Aorta (tissue), 5 donors: Measurements from ENCODE around the gene MAP2K5. TPM values are rescaled to one million over a fixed set of nuclear protein-coding genes. Genes with fewer than 3 reads are reported as not detected.

Source experiments
- ATAC-seq: fragments of 200-7000 bp; cut with Tn5 transposase; one replicate; pipeline ENCODE4 v1.9.1; 2022; ENCODE audit warnings: moderate library complexity; ENCODE audit not compliant: low FRiP score
- DNase-seq, 2 donors: peaks; one replicate each; pipeline ENCODE4 v3.0.0-alpha.2; 2020
- H3K27ac ChIP-seq, 2 donors: one replicate each; pipeline ENCODE4 v1.5.1; 2013; ENCODE audit warnings: low read length in 2 of 2, mild to moderate bottlenecking in 2 of 2, moderate library complexity in 2 of 2, control low read depth in 1 of 2, inconsistent platforms in 1 of 2, low read depth in 1 of 2
- H3K27me3 ChIP-seq, 2 donors: one replicate each; pipeline ENCODE4 v1.6.1; 2013; ENCODE audit warnings: control low read depth in 1 of 2, low read length in 1 of 2, mild to moderate bottlenecking in 1 of 2, moderate library complexity in 1 of 2; ENCODE audit not compliant: insufficient read depth in 2 of 2, control insufficient read depth in 1 of 2
- H3K36me3 ChIP-seq, 2 donors: one replicate each; pipeline ENCODE4 v1.6.1; 2013; ENCODE audit warnings: control low read depth in 1 of 2, low read length in 1 of 2, mild to moderate bottlenecking in 1 of 2; ENCODE audit not compliant: insufficient read depth in 2 of 2, control insufficient read depth in 1 of 2
- H3K4me1 ChIP-seq, 2 donors: one replicate each; pipeline ENCODE4 v1.6.1; 2013; ENCODE audit warnings: low read length in 2 of 2, control low read depth in 1 of 2, mild to moderate bottlenecking in 1 of 2, moderate library complexity in 1 of 2; ENCODE audit not compliant: insufficient read depth in 2 of 2, control insufficient read depth in 1 of 2
- H3K4me3 ChIP-seq, 2 donors: one replicate each; pipeline ENCODE4 v1.5.1; 2013; ENCODE audit warnings: low read length in 2 of 2, control low read depth in 1 of 2, mild to moderate bottlenecking in 1 of 2
- H3K9me3 ChIP-seq: one replicate; pipeline ENCODE4 v1.6.1; 2013; ENCODE audit warnings: mild to moderate bottlenecking, low read length; ENCODE audit not compliant: control insufficient read depth
- WGBS, 2 donors: extraction: QIAGEN DNeasy Blood & Tissue Kit; methylation state at CpG; one replicate each; pipeline ENCODE4 v1.1.7; 2013; 5-methylcytosine and 5-hydroxymethylcytosine counted together
- intact Hi-C, 2 donors: fragments of 100-400 bp; cut with DNase I; formaldehyde crosslinking; loops; one replicate each; pipeline versions ENCODE4 v1.14.2 to v1.15.0; 2022
- polyA plus RNA-seq, 2 donors: library from polyadenylated mRNA; stranded (reverse); fragments of 200-250 nt; gene quantifications; one replicate each; pipeline ENCODE4 v1.2.3, GENCODE V29; 2013
- total RNA-seq, 2 donors: library from RNA; stranded (reverse); fragmentation: NEBNext Ultra II Directional; extraction: Animal tissue kit (Norgen Biotek cat#: 25700); gene quantifications; one replicate each; pipeline ENCODE4 v1.2.1, GENCODE V29; 2021
- donor health status: healthy with polysubstance abuse.
- donor health status: Bipolar disorder and iron deficiency.
- donor health status: DM: no; HTN: no; CAD: no.
- donor health status: DM: no; HTN: no; CAD: no.
- donor health status: DM: yes; HTN: yes; CAD: no.

Gene MAP2K5
- total and polyA plus RNA-seq, 4 donors = 7.3 to 29.2 (median 17.1) TPM

DNA sequence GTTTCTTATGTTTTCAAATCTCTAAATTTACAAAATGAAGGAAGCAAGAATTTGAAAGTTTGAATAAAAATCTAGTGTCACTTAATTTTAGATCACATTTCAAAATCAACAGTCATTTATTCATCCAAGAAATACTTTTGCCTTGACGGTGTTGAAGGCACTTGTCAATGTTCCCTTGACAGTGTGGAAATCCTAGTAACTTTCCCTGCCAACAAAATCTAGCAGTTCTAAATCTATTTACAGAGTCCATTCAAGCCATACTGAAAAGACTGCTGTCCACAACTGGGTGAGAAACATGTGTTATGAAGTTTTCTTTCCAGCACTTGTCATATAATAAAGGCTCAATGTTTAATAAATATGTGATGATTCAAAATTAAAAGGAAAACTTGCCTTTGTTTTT is 8.6 kb upstream of the MAP2K5 start:
- intact Hi-C loops = no loop called here
- Histone ChIP-seq H3K27me3 (no peaks in the 10 kb centered on the region), H3K36me3 (no peaks in the 10 kb centered on the region), H3K4me3 (no peak overlapping the region), H3K27ac (no peak overlapping the region), H3K4me1 (peaks cover 0 to 2% of the 10 kb centered on the region in 2 donors), H3K9me3 (no peaks in the 10 kb centered on the region)
- ATAC-seq (no peak), DNase-seq (no peak)
- WGBS, 2 donors = 58 to 74% methylated on average over 1 of the region's 1 CpG

DNA sequence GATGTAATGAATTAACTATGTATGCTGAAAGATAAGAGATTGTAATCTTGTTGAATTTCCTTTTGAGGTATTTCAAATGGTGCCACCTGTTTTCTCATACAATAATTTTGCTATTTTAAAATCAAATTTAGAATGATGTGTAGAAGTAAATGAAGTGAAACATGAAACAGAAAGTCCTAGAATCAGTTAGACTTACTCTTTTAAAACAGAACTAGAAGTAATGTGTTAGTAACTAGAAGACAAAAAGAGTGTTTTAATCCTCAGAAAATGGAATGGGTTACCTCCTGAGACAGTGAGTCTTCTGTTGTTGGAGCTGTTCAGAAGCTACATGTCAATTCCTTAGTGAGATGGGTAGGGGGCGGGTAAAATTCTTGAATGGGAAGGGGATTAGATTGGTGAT is 8.1 kb upstream of the MAP2K5 start:
- no peak overlapping the region for H3K4me3 ChIP-seq
- intact Hi-C loops = no loop called here
- ATAC-seq = no peak
- H3K27ac ChIP-seq = no peak overlapping the region
- no peaks in the 10 kb centered on the region for H3K36me3 ChIP-seq
- no peak for DNase-seq
- 85 to 92% methylated on average over 1 of the region's 1 CpG for WGBS, 2 donors
- peaks cover 0 to 2% of the 10 kb centered on the region in 2 donors for H3K4me1 ChIP-seq
- no peaks in the 10 kb centered on the region for H3K27me3 ChIP-seq
- H3K9me3 ChIP-seq = no peaks in the 10 kb centered on the region

DNA sequence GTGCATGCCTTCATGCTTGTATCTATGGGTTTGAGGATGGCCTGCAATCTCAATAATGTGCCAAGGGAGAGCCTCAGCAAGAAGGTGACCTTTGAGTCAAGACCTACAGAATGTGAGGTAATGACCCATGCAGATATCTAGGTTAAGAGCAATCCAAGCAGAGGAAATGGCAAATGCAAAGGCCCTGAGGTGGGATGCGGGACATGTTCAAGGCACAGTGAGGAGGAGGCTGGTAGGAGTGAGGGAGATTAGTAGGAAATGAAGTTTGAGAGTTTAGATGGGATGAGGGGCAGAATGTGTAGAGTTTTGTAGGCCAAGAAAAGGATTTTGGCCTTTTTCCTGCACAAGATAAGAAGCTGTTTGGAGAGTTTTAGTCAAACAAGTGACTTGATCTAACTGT is 4.7 kb upstream of the MAP2K5 start:
- Histone ChIP-seq H3K4me3 (no peak overlapping the region), H3K9me3 (no peaks in the 10 kb centered on the region), H3K4me1 (peaks cover 0 to 2% of the 10 kb centered on the region in 2 donors), H3K27me3 (no peaks in the 10 kb centered on the region), H3K27ac (no peak overlapping the region), H3K36me3 (no peaks in the 10 kb centered on the region)
- intact Hi-C loops = no loop called here
- ATAC-seq (no peak), DNase-seq (no peak)
- 95 to 97% methylated on average over 1 of the region's 1 CpG for WGBS, 2 donors

DNA sequence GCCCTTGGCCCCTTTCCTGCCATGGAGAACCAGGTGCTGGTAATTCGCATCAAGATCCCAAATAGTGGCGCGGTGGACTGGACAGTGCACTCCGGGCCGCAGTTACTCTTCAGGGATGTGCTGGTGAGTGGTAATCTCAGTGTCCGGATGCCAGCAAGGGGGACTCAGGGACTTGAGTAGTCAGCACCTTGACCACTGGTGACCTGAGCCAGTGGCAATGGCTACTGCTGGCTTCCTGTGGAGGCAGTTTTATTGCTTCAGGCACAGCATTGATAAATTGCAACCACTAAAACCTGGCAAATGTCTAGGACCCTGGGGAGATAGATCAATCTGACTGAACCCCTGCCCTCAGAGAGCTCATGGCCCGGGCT is 830 bp downstream of the MAP2K5 start:
- 34 to 40% methylated on average over 7 of the region's 7 CpGs for WGBS, 2 donors

DNA sequence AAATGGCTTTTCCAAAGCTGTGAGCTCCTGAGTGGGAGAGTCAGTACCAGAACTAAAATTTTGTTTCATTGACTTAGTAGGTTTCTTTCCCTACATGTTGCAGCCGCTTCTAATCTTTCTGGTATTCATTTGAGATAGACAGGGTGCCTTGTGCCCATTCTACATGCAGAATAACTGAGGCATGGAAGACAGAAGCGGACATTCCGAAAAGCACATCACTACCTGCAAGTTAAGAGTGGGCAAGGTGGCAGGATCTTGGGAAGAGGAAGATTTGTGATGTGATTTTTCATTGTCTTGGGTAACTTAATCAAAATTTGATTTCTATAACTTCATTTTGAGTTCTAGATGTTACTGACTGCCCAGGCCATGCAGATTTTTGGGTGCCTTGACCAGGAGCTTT is 2.0 kb downstream of the MAP2K5 start:
- Histone ChIP-seq H3K36me3 (peaks cover 0 to 1% of the 10 kb centered on the region in 2 donors), H3K4me3 (no peak overlapping the region), H3K27ac (no peak overlapping the region), H3K9me3 (no peaks in the 10 kb centered on the region), H3K27me3 (no peaks in the 10 kb centered on the region), H3K4me1 (peaks cover 0 to 3% of the 10 kb centered on the region in 2 donors)
- ATAC-seq (no peak), DNase-seq (no peak)
- WGBS, 2 donors = 76 to 95% methylated on average over 3 of the region's 3 CpGs
- intact Hi-C loops = loop anchor here in 1 of 2 donors (10.0 kb wide), 1 partner anchor 290 kb away; no protein-coding TSS in a partner anchor

More for the DNA sequence above, 830 bp downstream of the MAP2K5 start:
- DNase-seq (no peak), ATAC-seq (peak; percentile 26)
- Histone ChIP-seq H3K4me1 (peaks cover 0 to 3% of the 10 kb centered on the region in 2 donors), H3K4me3 (peak overlapping the region; percentile 62 to 99), H3K9me3 (no peaks in the 10 kb centered on the region), H3K36me3 (peaks cover 0 to 1% of the 10 kb centered on the region in 2 donors), H3K27me3 (no peaks in the 10 kb centered on the region), H3K27ac (no peak overlapping the region)
- intact Hi-C loops = loop anchor here in 1 of 2 donors (10.0 kb wide), 1 partner anchor 291 kb away; no protein-coding TSS in a partner anchor

DNA sequence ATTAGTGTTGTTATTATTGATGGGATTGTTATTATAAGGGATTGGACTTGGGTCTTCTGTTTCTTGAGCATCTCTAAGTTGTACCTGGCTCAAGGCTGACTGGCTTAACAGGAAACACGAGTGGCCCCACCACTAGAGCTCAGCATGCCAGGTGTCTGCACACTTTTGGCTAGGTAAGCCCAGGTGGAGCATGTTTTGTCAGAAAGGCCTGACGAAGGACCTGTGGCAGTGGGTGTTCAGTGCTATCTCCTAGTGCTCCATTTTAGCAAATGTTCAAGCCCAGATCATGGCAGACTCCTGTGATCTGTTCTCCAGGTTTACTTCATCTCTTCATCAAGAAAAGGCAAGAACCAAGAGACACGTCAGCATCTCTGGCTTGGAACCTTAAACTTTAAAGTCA is 3.4 kb downstream of the MAP2K5 start:
- no peak for ATAC-seq
- Histone ChIP-seq H3K36me3 (peaks cover 0 to 1% of the 10 kb centered on the region in 2 donors), H3K27me3 (no peaks in the 10 kb centered on the region), H3K4me3 (no peak overlapping the region), H3K4me1 (peaks cover 0 to 3% of the 10 kb centered on the region in 2 donors), H3K27ac (no peak overlapping the region), H3K9me3 (no peaks in the 10 kb centered on the region)
- no peak for DNase-seq
- intact Hi-C loops = loop anchor here in 1 of 2 donors (10.0 kb wide), 1 partner anchor 289 kb away; no protein-coding TSS in a partner anchor
- 72 to 83% methylated on average over 3 of the region's 3 CpGs for WGBS, 2 donors

DNA sequence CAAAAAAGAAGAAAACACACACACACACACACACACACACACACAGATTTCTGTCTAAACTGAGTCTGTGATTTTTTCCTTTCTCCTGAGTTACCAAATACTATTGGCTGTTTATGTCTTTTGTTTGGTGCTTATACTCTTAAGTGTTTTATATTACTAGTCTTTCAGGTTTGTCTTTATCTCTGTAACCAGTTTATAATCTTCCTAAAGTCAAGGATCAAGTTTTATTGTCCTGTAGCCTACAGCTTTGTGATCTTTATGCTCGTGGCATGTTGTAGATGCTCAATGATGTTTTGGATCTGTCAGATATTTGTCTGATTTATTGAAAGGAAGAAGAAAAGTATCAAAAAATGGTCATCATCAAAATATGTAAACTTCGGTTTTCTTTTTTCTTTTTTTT is 4.6 kb downstream of the MAP2K5 start:
- no peaks in the 10 kb centered on the region for H3K27me3 ChIP-seq
- ATAC-seq (no peak), DNase-seq (no peak)
- H3K9me3 ChIP-seq = no peaks in the 10 kb centered on the region
- WGBS, 2 donors = 86% methylated on average over 2 of the region's 2 CpGs
- H3K4me3 ChIP-seq = no peak overlapping the region
- intact Hi-C loops = loop anchor here in 1 of 2 donors (10.0 kb wide), 1 partner anchor 288 kb away; no protein-coding TSS in a partner anchor
- peaks cover 0 to 1% of the 10 kb centered on the region in 2 donors for H3K36me3 ChIP-seq
- H3K4me1 ChIP-seq = peaks cover 0 to 3% of the 10 kb centered on the region in 2 donors
- no peak overlapping the region for H3K27ac ChIP-seq

DNA sequence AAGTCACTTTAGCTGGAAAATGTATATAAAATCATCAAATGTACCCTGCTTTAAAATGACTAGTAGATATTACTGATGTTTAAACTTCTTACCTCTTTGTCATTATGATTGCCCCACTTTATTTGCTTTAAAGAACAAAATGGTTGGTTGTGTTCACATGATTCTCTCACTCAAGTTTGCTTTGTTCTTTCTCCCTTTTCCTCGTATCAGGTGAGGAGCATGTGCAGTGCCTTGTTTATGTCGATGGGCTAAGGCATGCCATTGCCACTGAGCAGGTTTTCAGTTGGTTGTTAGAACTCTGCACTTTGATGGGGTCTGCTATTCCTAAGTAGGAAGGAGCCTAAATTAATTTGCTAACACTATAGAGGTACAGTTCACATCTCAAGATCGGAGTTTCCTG is 5.3 kb downstream of the MAP2K5 start:
- Histone ChIP-seq H3K9me3 (no peaks in the 10 kb centered on the region), H3K27ac (no peak overlapping the region), H3K4me3 (no peak overlapping the region), H3K4me1 (peaks cover 0 to 3% of the 10 kb centered on the region in 2 donors), H3K36me3 (peaks cover 0 to 1% of the 10 kb centered on the region in 2 donors), H3K27me3 (no peaks in the 10 kb centered on the region)
- DNase-seq = no peak
- no peak for ATAC-seq
- intact Hi-C loops = loop anchor here in 1 of 2 donors (10.0 kb wide), 1 partner anchor 287 kb away; no protein-coding TSS in a partner anchor
- WGBS, 2 donors = 69 to 73% methylated on average over 3 of the region's 3 CpGs

DNA sequence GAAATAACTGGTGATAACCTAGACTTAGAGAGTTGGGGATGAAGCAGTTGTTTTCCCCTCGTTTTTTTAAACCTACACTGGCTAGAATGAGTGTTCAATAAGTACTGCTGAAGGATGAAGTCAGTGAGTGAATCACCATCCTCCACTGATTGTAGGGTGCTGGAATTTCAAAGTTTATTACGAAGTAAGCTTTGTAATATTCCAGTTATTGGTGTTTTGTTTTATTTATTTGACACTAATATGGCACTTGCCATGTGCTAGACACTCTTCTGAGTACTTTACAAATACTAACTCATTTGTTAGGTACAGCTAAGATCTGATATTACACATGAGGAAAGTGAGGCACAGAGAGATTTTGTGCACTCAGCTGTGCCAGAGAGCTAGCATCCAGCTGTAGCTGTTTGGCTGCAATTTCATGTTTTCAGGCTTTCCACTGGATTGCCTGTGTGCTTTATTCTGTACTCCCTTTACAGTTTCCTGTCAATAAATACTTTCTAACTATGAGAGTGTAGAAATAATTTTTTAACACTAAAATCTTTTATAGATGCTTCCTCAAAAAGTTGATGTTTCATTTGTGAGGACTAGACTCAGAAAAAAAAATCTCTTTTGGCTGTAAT is 5.8 kb downstream of the MAP2K5 start:
- no peak for DNase-seq
- Histone ChIP-seq H3K4me3 (no peak overlapping the region), H3K36me3 (peaks cover 0 to 1% of the 10 kb centered on the region in 2 donors), H3K27ac (no peak overlapping the region), H3K27me3 (no peaks in the 10 kb centered on the region), H3K4me1 (peaks cover 0 to 3% of the 10 kb centered on the region in 2 donors), H3K9me3 (no peaks in the 10 kb centered on the region)
- WGBS, 2 donors = 47 to 62% methylated on average over 2 of the region's 2 CpGs
- ATAC-seq = no peak
- intact Hi-C loops = loop anchor here in 1 of 2 donors (10.0 kb wide), 1 partner anchor 286 kb away; no protein-coding TSS in a partner anchor
